AG04449 (cell line): ENCODE data around the gene PEF1.

ENCODE experiments used
- CTCF ChIA-PET: fragments of 350-600 bp; formaldehyde crosslinking; extraction: SDS; loops from one replicate; lab custom pipeline; 2021; ENCODE audit warnings: antibody characterized with exemption; lab: Yijun Ruan, JAX
- POLR2A ChIA-PET: fragments of 400-600, 350-600 bp; formaldehyde crosslinking; extraction: SDS; loops from one replicate; lab custom pipeline; 2020; ENCODE audit warnings: antibody characterized with exemption, inconsistent platforms; lab: Yijun Ruan, JAX
- DNase-seq: peaks from one replicate; pipeline ENCODE4 v3.0.0-alpha.2; 2010; ENCODE audit warnings: low read depth, low spot score
- H3K4me3 ChIP-seq: 2 replicates; pipeline ENCODE4 v1.5.1; 2011; ENCODE audit warnings: low read depth, mild to moderate bottlenecking, control low read depth, low read length
- CTCF ChIP-seq: IDR thresholded peaks from one replicate; pipeline ENCODE4 v1.5.1; 2011; ENCODE audit warnings: mild to moderate bottlenecking, moderate library complexity, low read length, control low read depth, inconsistent platforms; ENCODE audit not compliant: insufficient read depth; ENCODE audit errors: missing control alignments

The PEF1 gene

DNA sequence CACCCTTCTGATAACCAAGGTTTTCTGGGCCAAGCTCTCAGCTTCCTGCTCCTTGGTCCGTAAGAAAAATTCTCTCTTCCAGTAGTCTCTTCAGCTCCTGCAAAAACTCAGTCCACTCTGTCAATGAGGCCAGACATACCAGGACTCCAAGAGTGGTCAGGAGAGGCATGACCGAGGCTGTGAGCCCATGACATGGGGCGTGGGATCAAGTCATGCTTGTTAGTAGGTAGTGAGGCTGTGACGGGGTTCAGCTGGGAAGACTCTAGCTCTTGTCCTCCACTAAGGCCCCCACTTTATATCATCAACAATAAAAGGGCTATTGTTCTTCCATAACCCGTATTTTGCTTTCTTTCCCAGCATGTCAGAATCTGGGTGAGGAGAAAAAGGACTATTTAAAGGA lies 37.3 kb downstream of the PEF1 start:
- ChIA-PET POLR2A (no interaction called here), CTCF (interaction anchor here (0.6 to 12.9 kb wide), 6 partner anchors 10 to 416 kb away, joined by 3 to 118 read pairs (median 3); partner anchors contain the start of gene HCRTR1)
- no peak for TF ChIP-seq CTCF
- no peak for DNase-seq
- no peak overlapping the region for H3K4me3 ChIP-seq

DNA sequence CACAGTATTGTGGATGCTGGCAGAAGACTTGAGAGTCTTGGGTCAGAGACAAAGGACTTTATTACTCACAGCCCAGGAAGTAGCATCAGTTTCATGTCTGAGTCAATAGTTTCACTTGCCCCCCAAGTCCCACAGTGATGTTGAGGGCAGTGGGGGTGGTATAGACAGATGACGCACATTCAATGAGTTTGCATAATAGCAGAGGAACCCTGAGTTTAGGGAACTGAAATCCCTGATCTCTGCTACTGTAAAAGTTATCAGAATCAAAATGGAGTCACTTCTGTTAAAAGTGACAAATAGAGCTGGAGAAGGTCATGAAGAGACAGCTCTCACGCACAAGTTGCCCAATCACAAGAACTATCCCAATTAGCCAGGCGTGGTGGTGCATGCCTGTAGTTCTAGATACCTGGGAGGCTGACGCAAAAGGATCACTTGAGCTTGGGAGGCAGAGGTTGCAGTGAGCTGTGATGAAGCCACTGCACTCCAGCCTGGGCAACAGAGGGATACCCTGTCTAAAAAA lies 38.7 kb downstream of the PEF1 start:
- no peak for TF ChIP-seq CTCF
- no peak overlapping the region for H3K4me3 ChIP-seq
- no peak for DNase-seq
- ChIA-PET POLR2A (no interaction called here), CTCF (interaction anchor here (1.8 to 12.9 kb wide), 4 partner anchors 11 to 57 kb away, joined by 6 to 118 read pairs (median 36); partner anchors contain the start of gene HCRTR1)

DNA sequence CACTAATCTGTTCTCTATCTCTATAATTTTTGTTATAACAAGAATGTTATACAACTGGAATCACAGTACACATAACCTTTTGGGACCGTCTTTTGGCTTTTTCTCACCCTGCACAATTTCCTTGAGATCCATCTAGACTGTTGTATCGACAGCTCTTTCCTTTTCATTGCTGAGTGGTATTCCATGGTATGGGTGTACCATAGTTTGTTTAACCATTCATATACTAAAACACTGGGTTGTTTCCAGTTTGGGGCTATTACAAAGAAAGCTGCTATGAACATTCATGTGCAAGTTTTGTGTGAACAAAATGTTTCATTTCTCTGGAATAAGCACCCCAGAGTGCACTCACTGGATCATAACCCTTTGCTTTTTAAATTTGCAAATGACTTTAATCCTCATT lies 42.6 kb downstream of the PEF1 start:
- H3K4me3 ChIP-seq = no peak overlapping the region
- POLR2A ChIA-PET = no interaction called here
- DNase-seq = no peak
- no peak for TF ChIP-seq CTCF
- CTCF ChIA-PET = interaction anchor here (0.7 to 12.9 kb wide), 3 partner anchors 11 to 143 kb away, joined by 3 to 118 read pairs (median 4); no protein-coding TSS in a partner anchor

- DNase-seq = no peak
- POLR2A ChIA-PET = no interaction called here
- no peak for TF ChIP-seq CTCF
- CTCF ChIA-PET = interaction anchor here (0.8 to 12.9 kb wide), 5 partner anchors 9 to 416 kb away, joined by 3 to 118 read pairs (median 3); no protein-coding TSS in a partner anchor
- no peak overlapping the region for H3K4me3 ChIP-seq
Observed at GRCh38 chr1:31600641-31601040, 44.0 kb downstream of the PEF1 start.

DNA sequence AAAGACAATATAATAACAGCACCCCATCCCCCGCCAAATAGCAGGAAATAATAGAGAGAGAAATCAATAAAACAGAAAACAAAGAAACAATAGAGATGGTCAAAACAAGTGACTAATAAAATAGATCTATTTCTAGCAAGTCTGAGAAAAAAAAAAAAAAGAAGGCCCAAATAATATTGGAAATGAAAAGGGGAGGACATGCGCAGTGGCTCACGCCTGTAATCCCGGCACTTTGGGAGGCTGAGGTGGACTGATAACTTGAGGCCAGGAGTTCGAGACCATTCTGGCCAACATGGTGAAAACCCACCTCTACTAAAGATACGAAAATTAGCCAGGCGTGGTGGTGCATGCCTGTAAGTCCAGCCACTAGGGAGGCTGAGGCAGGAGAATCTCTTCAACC lies 45.7 kb downstream of the PEF1 start:
- no peak for TF ChIP-seq CTCF
- CTCF ChIA-PET = interaction anchor here (1.0 to 15.8 kb wide), 3 partner anchors 11 to 32 kb away, joined by 4 to 327 read pairs (median 24); no protein-coding TSS in a partner anchor
- no peak overlapping the region for H3K4me3 ChIP-seq
- POLR2A ChIA-PET = no interaction called here
- DNase-seq = no peak

DNA sequence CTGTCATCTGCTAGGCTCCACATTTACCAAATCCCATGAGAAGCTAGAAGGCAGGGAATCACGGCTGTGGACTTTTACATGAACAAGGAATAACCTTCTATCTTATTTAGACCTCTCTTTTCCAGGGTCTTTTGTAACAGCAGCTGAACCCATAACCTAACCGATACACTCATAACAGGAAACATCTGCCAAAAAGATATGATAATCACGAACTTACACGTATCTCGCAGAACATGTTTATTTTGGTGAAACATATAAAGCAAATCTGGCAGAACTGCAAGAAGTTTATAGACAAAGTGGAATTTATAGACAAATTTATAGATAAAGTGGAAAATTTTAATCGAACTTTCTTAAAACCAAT lies 48.0 kb downstream of the PEF1 start:
- ChIA-PET CTCF (interaction anchor here (0.9 to 15.8 kb wide), 11 partner anchors 8 to 202 kb away, joined by 3 to 327 read pairs (median 4); no protein-coding TSS in a partner anchor), POLR2A (no interaction called here)
- no peak for TF ChIP-seq CTCF
- no peak for DNase-seq
- no peak overlapping the region for H3K4me3 ChIP-seq
